ENCODE measurements around the gene LMBRD1.

DNA sequence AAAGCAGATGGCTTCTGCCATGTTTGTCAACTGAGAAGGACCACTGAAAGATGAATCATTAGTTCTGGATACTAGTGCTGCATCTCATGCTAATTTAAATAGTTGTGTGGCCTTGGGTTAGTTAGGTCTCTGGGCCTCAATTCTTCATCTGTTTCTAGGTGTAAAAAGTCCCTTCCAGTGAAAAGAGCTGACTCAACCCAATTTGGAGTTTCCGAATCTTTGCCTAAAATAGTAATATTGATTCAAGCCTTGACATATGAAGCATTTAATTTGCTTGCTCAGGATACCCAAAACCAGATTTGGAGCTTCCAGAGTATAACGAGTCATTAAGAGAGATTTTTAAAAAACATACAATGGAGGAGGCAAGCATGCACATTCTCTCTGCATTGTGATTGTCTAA lies 163.9 kb downstream of the LMBRD1 start:
- no peak for TF ChIP-seq EZH2 (IDR thresholded peaks at IDR 0.05; ENCODE audit: low read depth, low read length, severe bottlenecking)
- TF ChIP-seq, protein P1, sequence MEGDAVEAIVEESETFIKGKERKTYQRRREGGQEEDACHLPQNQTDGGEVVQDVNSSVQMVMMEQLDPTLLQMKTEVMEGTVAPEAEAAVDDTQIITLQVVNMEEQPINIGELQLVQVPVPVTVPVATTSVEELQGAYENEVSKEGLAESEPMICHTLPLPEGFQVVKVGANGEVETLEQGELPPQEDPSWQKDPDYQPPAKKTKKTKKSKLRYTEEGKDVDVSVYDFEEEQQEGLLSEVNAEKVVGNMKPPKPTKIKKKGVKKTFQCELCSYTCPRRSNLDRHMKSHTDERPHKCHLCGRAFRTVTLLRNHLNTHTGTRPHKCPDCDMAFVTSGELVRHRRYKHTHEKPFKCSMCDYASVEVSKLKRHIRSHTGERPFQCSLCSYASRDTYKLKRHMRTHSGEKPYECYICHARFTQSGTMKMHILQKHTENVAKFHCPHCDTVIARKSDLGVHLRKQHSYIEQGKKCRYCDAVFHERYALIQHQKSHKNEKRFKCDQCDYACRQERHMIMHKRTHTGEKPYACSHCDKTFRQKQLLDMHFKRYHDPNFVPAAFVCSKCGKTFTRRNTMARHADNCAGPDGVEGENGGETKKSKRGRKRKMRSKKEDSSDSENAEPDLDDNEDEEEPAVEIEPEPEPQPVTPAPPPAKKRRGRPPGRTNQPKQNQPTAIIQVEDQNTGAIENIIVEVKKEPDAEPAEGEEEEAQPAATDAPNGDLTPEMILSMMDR (IDR thresholded peaks at IDR 0.05; ENCODE audit: control extremely low read depth in 1 of 3, insufficient read depth in 1 of 3, low read depth in 1 of 3, low read length in 3 of 3): no peak
- no peak for TF ChIP-seq TAF1 (IDR thresholded peaks at IDR 0.05; ENCODE audit: low read depth, low read length)
- no peak for TF ChIP-seq CEBPB (IDR thresholded peaks at IDR 0.05; ENCODE audit: low read depth, low read length)
- TF ChIP-seq, protein P2, sequence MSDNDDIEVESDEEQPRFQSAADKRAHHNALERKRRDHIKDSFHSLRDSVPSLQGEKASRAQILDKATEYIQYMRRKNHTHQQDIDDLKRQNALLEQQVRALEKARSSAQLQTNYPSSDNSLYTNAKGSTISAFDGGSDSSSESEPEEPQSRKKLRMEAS (IDR thresholded peaks at IDR 0.05): no peak
- no peak for TF ChIP-seq ZNF274 (IDR thresholded peaks at IDR 0.05; ENCODE audit: borderline replicate concordance, extremely low read depth, low read length)
- TF ChIP-seq CREB1 (IDR thresholded peaks at IDR 0.05): no peak
- TF ChIP-seq GABPA (IDR thresholded peaks at IDR 0.05; ENCODE audit: borderline replicate concordance, insufficient read depth, low read length): no peak
- no peak for TF ChIP-seq KDM1A (IDR thresholded peaks at IDR 0.05; ENCODE audit: borderline replicate concordance, low read length)
- TF ChIP-seq POLR2AphosphoS5 (IDR thresholded peaks at IDR 0.05; ENCODE audit: low read depth, low read length): no peak
- no peak for TF ChIP-seq BCL11A (IDR thresholded peaks at IDR 0.05; ENCODE audit: low read depth in 2 of 2, low read length in 2 of 2)
- TF ChIP-seq SUZ12 (IDR thresholded peaks at IDR 0.05; ENCODE audit: low read length): no peak
